WTC11 (cell line): ENCODE data around the gene PDIA2. TPM values are rescaled to one million over a fixed set of nuclear protein-coding genes. Genes with fewer than 3 reads are reported as not detected.

Source experiments
- ATAC-seq: fragments of 200-7000 bp; cut with Tn5 transposase; 2 replicates; pipeline ENCODE4 v1.10.0; 2021; ENCODE audit warnings: mild to moderate bottlenecking, moderate library complexity
- CTCF ChIA-PET: fragments of 300-600 bp; sonication (Branson Sonifier 250); formaldehyde crosslinking; loops from one replicate; lab custom pipeline; 2021; ENCODE audit warnings: antibody characterized with exemption; lab: Charles Lee
- POLR2A ChIA-PET: fragments of 350-600 bp; sonication (Branson Sonifier 250); formaldehyde crosslinking; loops from one replicate; lab custom pipeline; 2021; ENCODE audit warnings: antibody characterized with exemption; lab: Charles Lee
- DNase-seq: peaks from one replicate; pipeline ENCODE4 v3.0.0; 2021; ENCODE audit warnings: low spot score
- H3K27ac Mint-ChIP-seq: 2 replicates; pipeline ENCODE4 v1.8.0; 2021; ENCODE audit warnings: mixed read lengths
- H3K27me3 Mint-ChIP-seq: 2 replicates; pipeline ENCODE4 v1.8.0; 2021; ENCODE audit warnings: low read depth, mild to moderate bottlenecking, moderate library complexity, mixed read lengths
- H3K36me3 Mint-ChIP-seq: 2 replicates; pipeline ENCODE4 v1.8.0; 2021; ENCODE audit warnings: mixed read lengths
- H3K4me1 Mint-ChIP-seq: 2 replicates; pipeline ENCODE4 v1.8.0; 2022; ENCODE audit warnings: mixed read lengths
- H3K4me3 Mint-ChIP-seq: 2 replicates; pipeline ENCODE4 v1.8.0; 2021; ENCODE audit warnings: mild to moderate bottlenecking, moderate library complexity, mixed read lengths
- H3K9me3 Mint-ChIP-seq: 2 replicates; pipeline ENCODE4 v1.8.0; 2021; ENCODE audit warnings: mixed read lengths
- ATF2 ChIP-seq: sonication (generic); formaldehyde crosslinking; IDR thresholded peaks from 2 replicates; pipeline ENCODE4 v1.8.1; 2022; ENCODE audit warnings: low read depth, missing genetic modification reagents, borderline replicate concordance
- CBFB ChIP-seq: sonication (generic); formaldehyde crosslinking; IDR thresholded peaks from 2 replicates; pipeline ENCODE4 v1.8.1; 2022; ENCODE audit warnings: mild to moderate bottlenecking, low read depth, missing genetic modification reagents
- CDX4 ChIP-seq: fragments of 250-450 bp; sonication (Bioruptor Pico); IDR thresholded peaks from 2 replicates; pipeline ENCODE4 v1.9.0; 2021; ENCODE audit warnings: moderate library complexity, mild to moderate bottlenecking, inconsistent platforms, borderline replicate concordance
- CREM ChIP-seq: sonication (generic); formaldehyde crosslinking; IDR thresholded peaks from 2 replicates; pipeline ENCODE4 v1.8.1; 2022; ENCODE audit warnings: mild to moderate bottlenecking, missing genetic modification reagents, moderate library complexity
- E2F4 ChIP-seq: sonication (generic); formaldehyde crosslinking; IDR thresholded peaks from 2 replicates; pipeline ENCODE4 v1.8.1; 2022; ENCODE audit warnings: low read depth, mild to moderate bottlenecking, moderate library complexity, missing genetic modification reagents, borderline replicate concordance
- E2F5 ChIP-seq: sonication (generic); formaldehyde crosslinking; IDR thresholded peaks from 2 replicates; pipeline ENCODE4 v1.8.1; 2022; ENCODE audit warnings: mild to moderate bottlenecking, moderate library complexity, missing genetic modification reagents
- EMX1 ChIP-seq: fragments of 250-450 bp; sonication (Bioruptor Pico); IDR thresholded peaks from 2 replicates; pipeline ENCODE4 v1.8.0; 2021; ENCODE audit warnings: mild to moderate bottlenecking
- ESRRA ChIP-seq: sonication (generic); formaldehyde crosslinking; IDR thresholded peaks from 2 replicates; pipeline ENCODE4 v1.8.1; 2022; ENCODE audit warnings: mild to moderate bottlenecking, missing genetic modification reagents, borderline replicate concordance
- GRHL2 ChIP-seq: fragments of 250-450 bp; sonication (Bioruptor Pico); IDR thresholded peaks from 2 replicates; pipeline ENCODE4 v1.8.0; 2022; ENCODE audit warnings: mild to moderate bottlenecking, moderate library complexity; ENCODE audit not compliant: insufficient replicate concordance, severe bottlenecking
- IRF2 ChIP-seq: sonication (generic); formaldehyde crosslinking; IDR thresholded peaks from 2 replicates; pipeline ENCODE4 v1.8.0; 2022; ENCODE audit warnings: low read depth, missing genetic modification reagents, borderline replicate concordance
- JAZF1 ChIP-seq: fragments of 250-450 bp; sonication (Bioruptor Pico); IDR thresholded peaks from 2 replicates; pipeline ENCODE4 v1.9.0; 2021; ENCODE audit warnings: moderate library complexity, mild to moderate bottlenecking, inconsistent platforms
- RORB ChIP-seq: fragments of 250-450 bp; sonication (Bioruptor Pico); IDR thresholded peaks from 2 replicates; pipeline ENCODE4 v1.9.0; 2021; ENCODE audit warnings: mild to moderate bottlenecking
- SP1 ChIP-seq: sonication (generic); formaldehyde crosslinking; conservative IDR thresholded peaks from 2 replicates; pipeline ENCODE4 v1.8.1; 2022; ENCODE audit warnings: missing genetic modification reagents
- TP53 ChIP-seq: sonication (generic); formaldehyde crosslinking; IDR thresholded peaks from 2 replicates; pipeline ENCODE4 v1.8.1; 2023; ENCODE audit warnings: mild to moderate bottlenecking, missing genetic modification reagents
- USF1 ChIP-seq: sonication (generic); formaldehyde crosslinking; IDR thresholded peaks from 2 replicates; pipeline ENCODE4 v1.8.0; 2022; ENCODE audit warnings: mild to moderate bottlenecking, missing genetic modification reagents
- total RNA-seq: library from RNA; stranded (reverse); gene quantifications from 3 replicates; pipeline ENCODE4 v1.2.3, GENCODE V29; 2021
- TF ChIP-seq, protein P1 (sequence below): fragments of 250-450 bp; sonication (Bioruptor Pico); IDR thresholded peaks from 2 replicates; pipeline ENCODE4 v1.9.0; 2021; ENCODE audit warnings: mild to moderate bottlenecking
- TF ChIP-seq, protein P2 (sequence below): sonication (generic); formaldehyde crosslinking; IDR thresholded peaks from 2 replicates; pipeline ENCODE4 v1.8.0; 2023; ENCODE audit warnings: mild to moderate bottlenecking, missing genetic modification reagents

The PDIA2 gene
- total RNA-seq, 1 experiment from 2014 or later, result 2.4 TPM

DNA sequence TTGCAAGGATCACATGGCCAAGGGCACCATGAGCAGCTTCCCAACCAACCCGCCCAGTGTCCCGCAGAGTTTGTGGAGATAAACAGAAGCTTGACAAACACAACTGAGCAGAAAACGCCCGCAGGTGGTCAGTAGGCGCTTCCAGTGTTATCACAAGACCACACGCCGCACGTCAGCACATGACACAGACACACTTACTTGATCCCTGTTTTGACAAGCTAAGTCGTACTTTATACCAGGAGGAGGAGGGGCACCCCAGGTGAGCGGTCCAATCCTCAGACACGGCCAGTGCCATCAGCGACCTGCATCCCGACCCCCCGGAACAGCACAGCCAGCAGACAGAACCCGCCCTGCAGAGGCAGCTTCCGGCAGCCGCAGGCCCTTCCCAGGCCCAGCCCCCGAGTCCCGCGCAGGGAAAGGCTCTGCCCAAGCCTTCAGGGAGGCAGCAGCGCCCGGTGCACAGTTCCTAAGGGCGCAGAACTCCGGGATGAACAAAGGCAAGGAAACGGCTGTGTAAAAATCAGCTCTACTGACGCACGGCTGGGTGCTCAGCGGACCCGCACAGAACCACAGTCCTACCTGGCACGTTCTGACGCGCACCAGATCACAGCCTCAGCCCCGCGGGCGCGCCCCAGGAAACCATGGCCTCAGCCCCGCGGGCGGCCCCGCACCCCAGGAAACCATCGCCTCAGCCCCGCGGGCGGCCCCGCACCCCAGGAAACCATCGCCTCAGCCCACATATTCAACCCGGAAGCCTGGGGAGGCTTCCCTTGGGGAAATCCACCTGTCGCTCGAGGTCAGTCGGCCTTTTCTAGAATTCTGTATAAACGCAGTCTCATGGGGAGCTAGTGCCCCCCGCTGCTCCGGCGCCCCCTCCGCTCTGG is 41.7 kb downstream of the PDIA2 start:
- peak; percentile 57 for ATAC-seq
- Mint-ChIP-seq H3K9me3 (no peaks in the 10 kb centered on the region), H3K27ac (peak overlapping the region; percentile 30; the same call in 1 of the 2 replicates), H3K36me3 (no peaks in the 10 kb centered on the region), H3K27me3 (no peaks in the 10 kb centered on the region), H3K4me1 (peaks cover 16% of the 10 kb centered on the region), H3K4me3 (no peak overlapping the region)
- ChIA-PET POLR2A (interaction anchor here (0.6 kb wide), 1 partner anchor 942 kb away, joined by 3 read pairs; no protein-coding TSS in a partner anchor), CTCF (interaction anchor here (0.5 to 1.2 kb wide), 3 partner anchors 28 to 1577 kb away, joined by 3 to 8 read pairs (median 4); no protein-coding TSS in a partner anchor)
- TF ChIP-seq E2F5 (no peak), EMX1 (CRISPR knock-in tag) (no peak), USF1 (CRISPR knock-in tag) (no peak), IRF2 (no peak), ESRRA (CRISPR knock-in tag) (no peak), CBFB (no peak), CDX4 (CRISPR knock-in tag) (no peak), JAZF1 (CRISPR knock-in tag) (no peak), E2F4 (no peak), SP1 (no peak), GRHL2 (CRISPR knock-in tag) (no peak), RORB (no peak), ATF2 (CRISPR knock-in tag) (no peak), TP53 (CRISPR knock-in tag) (no peak), CREM (no peak)
- TF ChIP-seq, protein P1, sequence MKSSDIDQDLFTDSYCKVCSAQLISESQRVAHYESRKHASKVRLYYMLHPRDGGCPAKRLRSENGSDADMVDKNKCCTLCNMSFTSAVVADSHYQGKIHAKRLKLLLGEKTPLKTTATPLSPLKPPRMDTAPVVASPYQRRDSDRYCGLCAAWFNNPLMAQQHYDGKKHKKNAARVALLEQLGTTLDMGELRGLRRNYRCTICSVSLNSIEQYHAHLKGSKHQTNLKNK (CRISPR knock-in tag), result no peak
- TF ChIP-seq, protein P2, sequence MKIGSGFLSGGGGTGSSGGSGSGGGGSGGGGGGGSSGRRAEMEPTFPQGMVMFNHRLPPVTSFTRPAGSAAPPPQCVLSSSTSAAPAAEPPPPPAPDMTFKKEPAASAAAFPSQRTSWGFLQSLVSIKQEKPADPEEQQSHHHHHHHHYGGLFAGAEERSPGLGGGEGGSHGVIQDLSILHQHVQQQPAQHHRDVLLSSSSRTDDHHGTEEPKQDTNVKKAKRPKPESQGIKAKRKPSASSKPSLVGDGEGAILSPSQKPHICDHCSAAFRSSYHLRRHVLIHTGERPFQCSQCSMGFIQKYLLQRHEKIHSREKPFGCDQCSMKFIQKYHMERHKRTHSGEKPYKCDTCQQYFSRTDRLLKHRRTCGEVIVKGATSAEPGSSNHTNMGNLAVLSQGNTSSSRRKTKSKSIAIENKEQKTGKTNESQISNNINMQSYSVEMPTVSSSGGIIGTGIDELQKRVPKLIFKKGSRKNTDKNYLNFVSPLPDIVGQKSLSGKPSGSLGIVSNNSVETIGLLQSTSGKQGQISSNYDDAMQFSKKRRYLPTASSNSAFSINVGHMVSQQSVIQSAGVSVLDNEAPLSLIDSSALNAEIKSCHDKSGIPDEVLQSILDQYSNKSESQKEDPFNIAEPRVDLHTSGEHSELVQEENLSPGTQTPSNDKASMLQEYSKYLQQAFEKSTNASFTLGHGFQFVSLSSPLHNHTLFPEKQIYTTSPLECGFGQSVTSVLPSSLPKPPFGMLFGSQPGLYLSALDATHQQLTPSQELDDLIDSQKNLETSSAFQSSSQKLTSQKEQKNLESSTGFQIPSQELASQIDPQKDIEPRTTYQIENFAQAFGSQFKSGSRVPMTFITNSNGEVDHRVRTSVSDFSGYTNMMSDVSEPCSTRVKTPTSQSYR, result no peak
- DNase-seq, result peak; percentile 49
